ENCODE results near the gene SMARCAD1. TPM values are rescaled to one million over a fixed set of nuclear protein-coding genes. Genes with fewer than 3 reads are reported as not detected.
"Not testable (repeated sequence)": the region's sequence is repeated elsewhere in the genome, so short reads cannot be mapped to it uniquely, and the experiment has no call there.

The SMARCAD1 gene
- total RNA-seq, 2 donors from 2014 or later = 16.2 to 16.7 TPM

DNA sequence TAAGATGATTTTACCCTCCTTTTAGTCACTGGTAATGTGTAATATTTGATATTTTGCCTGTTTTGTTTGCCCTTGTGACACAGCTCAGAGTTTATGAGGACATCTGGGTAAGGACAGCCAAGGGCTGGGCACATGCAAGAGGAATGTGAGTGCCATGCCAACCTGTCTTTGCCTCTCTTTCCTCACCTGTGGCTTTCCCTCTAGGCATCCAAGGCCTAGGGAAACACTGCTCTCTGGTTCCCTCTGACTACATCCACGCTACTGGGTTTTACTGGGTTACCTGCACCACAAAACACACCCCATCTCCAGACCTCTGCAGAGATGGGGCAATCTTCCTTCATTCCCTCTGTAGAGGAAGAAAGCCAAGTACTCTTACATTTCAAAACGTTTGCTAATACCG, 127.3 kb downstream of the SMARCAD1 start:
- Histone ChIP-seq H3K4me1 (ENCODE audit: control insufficient read depth in 1 of 2, low read depth in 2 of 2) (peaks cover 0 to 3% of the 10 kb centered on the region in 2 donors), H3K27me3 (replicated peaks; ENCODE audit: insufficient read depth) (no peaks in the 10 kb centered on the region), H3K9me3 (no peaks in the 10 kb centered on the region), H3K27ac (no peak overlapping the region), H3K36me3 (no peaks in the 10 kb centered on the region), H3K4me3 (no peak overlapping the region)
- no peak for DNase-seq (ENCODE audit: low spot score)
- no peak for TF ChIP-seq CTCF (IDR thresholded peaks at IDR 0.05)
- ATAC-seq (ENCODE audit: insufficient number of reproducible peaks, low FRiP score, low read depth) = no peak

DNA sequence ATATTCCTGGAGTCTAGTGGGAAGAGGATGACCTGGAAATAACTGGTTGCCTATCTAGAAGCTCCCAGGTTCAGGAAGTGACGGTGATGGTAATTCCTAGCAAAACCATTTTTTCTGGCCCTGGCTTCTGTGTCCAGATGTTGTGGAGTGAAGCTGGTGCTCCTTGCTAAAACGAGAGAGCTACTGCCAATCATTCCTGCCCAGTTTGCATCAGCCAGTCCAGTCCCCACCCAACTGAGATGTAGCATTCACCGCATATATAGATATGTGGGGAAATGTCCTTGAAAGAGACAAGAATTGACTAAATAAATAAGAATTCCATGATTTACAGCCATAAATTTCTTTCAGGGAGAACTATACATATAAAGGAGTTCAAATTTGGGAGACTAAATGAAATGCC, 128.6 kb downstream of the SMARCAD1 start:
- Histone ChIP-seq H3K36me3 (no peaks in the 10 kb centered on the region), H3K27me3 (replicated peaks; ENCODE audit: insufficient read depth) (no peaks in the 10 kb centered on the region), H3K27ac (no peak overlapping the region), H3K9me3 (no peaks in the 10 kb centered on the region), H3K4me1 (ENCODE audit: control insufficient read depth in 1 of 2, low read depth in 2 of 2) (peaks cover 0 to 3% of the 10 kb centered on the region in 2 donors), H3K4me3 (no peak overlapping the region)
- TF ChIP-seq CTCF (IDR thresholded peaks at IDR 0.05) = no peak
- no peak for ATAC-seq (ENCODE audit: insufficient number of reproducible peaks, low FRiP score, low read depth)
- no peak for DNase-seq (ENCODE audit: low spot score)

DNA sequence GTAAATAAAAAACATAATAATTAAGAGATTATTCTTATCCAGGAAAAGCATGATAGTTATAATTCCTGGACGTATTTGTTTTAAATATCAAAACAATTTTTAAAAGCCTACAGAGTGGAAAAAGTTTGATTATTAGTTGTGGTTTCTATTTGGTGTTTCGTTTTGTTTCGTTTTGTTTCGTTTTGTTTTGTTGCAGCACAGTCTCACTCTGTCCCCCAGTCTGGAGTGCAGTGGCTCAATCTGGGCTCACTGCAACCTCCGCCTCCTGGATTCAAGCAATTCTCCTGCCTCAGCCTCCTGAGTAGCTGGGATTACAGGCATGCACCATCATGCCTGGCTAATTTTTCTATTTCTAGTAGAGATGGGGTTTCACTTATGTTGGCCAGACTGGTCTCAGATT, 129.1 kb downstream of the SMARCAD1 start:
- ATAC-seq (ENCODE audit: insufficient number of reproducible peaks, low FRiP score, low read depth); H3K4me3 ChIP-seq; H3K27me3 ChIP-seq (replicated peaks; ENCODE audit: insufficient read depth); DNase-seq (ENCODE audit: low spot score); H3K36me3 ChIP-seq; H3K27ac ChIP-seq; H3K4me1 ChIP-seq (ENCODE audit: control insufficient read depth in 1 of 2, low read depth in 2 of 2); H3K9me3 ChIP-seq: not testable (repeated sequence)

- no peak for DNase-seq (ENCODE audit: low spot score)
- H3K36me3 ChIP-seq = no peaks in the 10 kb centered on the region
- no peak for TF ChIP-seq CTCF (IDR thresholded peaks at IDR 0.05)
- H3K27me3 ChIP-seq (replicated peaks; ENCODE audit: insufficient read depth) = no peaks in the 10 kb centered on the region
- ATAC-seq (ENCODE audit: insufficient number of reproducible peaks, low FRiP score, low read depth) = no peak
- no peak overlapping the region for H3K27ac ChIP-seq
- H3K4me1 ChIP-seq (ENCODE audit: control insufficient read depth in 1 of 2, low read depth in 2 of 2) = peaks cover 0 to 3% of the 10 kb centered on the region in 2 donors
- peak overlapping the region; percentile 35 for H3K4me3 ChIP-seq
- H3K9me3 ChIP-seq = no peaks in the 10 kb centered on the region
Observed at GRCh38 chr4:94338681-94339351, 131.2 kb downstream of the SMARCAD1 start.

DNA sequence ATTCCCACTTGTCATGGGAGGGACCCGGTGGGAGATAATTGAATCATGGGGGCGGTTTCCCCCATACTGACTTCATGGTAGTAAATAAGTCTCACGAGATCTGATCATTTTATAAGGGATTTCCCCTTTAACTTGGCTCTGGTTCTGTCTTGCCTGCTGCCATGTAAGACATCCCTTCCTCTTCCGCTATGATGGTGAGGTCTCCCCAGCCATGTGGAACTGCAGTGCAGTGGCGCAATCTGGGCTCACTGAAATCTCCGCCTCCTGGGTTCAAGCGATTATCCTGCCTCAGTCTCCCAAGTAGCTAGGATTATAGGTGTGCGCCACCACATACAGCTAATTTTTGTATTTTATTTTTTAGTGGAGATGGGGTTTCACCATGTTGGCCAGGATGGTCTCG, 132.1 kb downstream of the SMARCAD1 start:
- H3K27me3 ChIP-seq (replicated peaks; ENCODE audit: insufficient read depth) = no peaks in the 10 kb centered on the region
- DNase-seq (ENCODE audit: low spot score) = no peak
- no peak for ATAC-seq (ENCODE audit: insufficient number of reproducible peaks, low FRiP score, low read depth)
- H3K4me3 ChIP-seq = peak overlapping the region; percentile 35
- no peaks in the 10 kb centered on the region for H3K9me3 ChIP-seq
- no peak overlapping the region for H3K27ac ChIP-seq
- TF ChIP-seq CTCF (IDR thresholded peaks at IDR 0.05) = no peak
- H3K4me1 ChIP-seq (ENCODE audit: control insufficient read depth in 1 of 2, low read depth in 2 of 2) = peaks cover 0 to 3% of the 10 kb centered on the region in 2 donors
- H3K36me3 ChIP-seq = no peaks in the 10 kb centered on the region

Other genes starting within 250 kb of the SMARCAD1 start
- 10 to 100 TPM in 1 of 2 donors, 1 to 10 TPM in 1; 2.8 to 16.7 TPM for gene HPGDS, start 135.0 kb downstream of the SMARCAD1 start, total RNA-seq
- gene PDLIM5, start 244.1 kb downstream of the SMARCAD1 start, total RNA-seq = 100 to 1,000 TPM; 275 to 328 TPM